Hepatocyte (in vitro differentiated cells): ENCODE measurements around the gene NXPH2. TPM values are rescaled to one million over a fixed set of nuclear protein-coding genes. Genes with fewer than 3 reads are reported as not detected.

ENCODE experiments used
- DNase-seq: peaks from one replicate; pipeline ENCODE4 v3.0.0-alpha.2; 2016; ENCODE audit warnings: low spot score
- H2AFZ ChIP-seq: fragments of 200-600 bp; sonication (generic); 2 replicates; pipeline ENCODE4 v1.6.0; 2016; ENCODE audit warnings: antibody characterized with exemption, mild to moderate bottlenecking
- H3K27ac ChIP-seq: fragments of 200-600 bp; sonication (generic); 2 replicates; pipeline ENCODE4 v1.5.1; 2016; ENCODE audit warnings: mild to moderate bottlenecking
- H3K27me3 ChIP-seq: fragments of 200-600 bp; sonication (generic); 2 replicates; pipeline ENCODE4 v1.6.1; 2016
- H3K36me3 ChIP-seq: fragments of 200-600 bp; sonication (generic); replicated peaks from 2 replicates; pipeline ENCODE4 v1.5.1; 2016; ENCODE audit warnings: low read depth; ENCODE audit not compliant: insufficient read depth
- H3K4me1 ChIP-seq: fragments of 200-600 bp; sonication (generic); 2 replicates; pipeline ENCODE4 v1.5.1; 2016; ENCODE audit warnings: mild to moderate bottlenecking, moderate library complexity; ENCODE audit not compliant: insufficient read depth
- H3K4me2 ChIP-seq: fragments of 200-600 bp; sonication (generic); 2 replicates; pipeline ENCODE4 v1.6.0; 2016
- H3K4me3 ChIP-seq: fragments of 200-600 bp; sonication (generic); 2 replicates; pipeline ENCODE4 v1.5.1; 2016; ENCODE audit warnings: mild to moderate bottlenecking
- H3K79me2 ChIP-seq: fragments of 200-600 bp; sonication (generic); 2 replicates; pipeline ENCODE4 v1.6.0; 2017; ENCODE audit warnings: mild to moderate bottlenecking
- H3K9me2 ChIP-seq: fragments of 200-600 bp; sonication (generic); replicated peaks from 2 replicates; pipeline ENCODE4 v1.6.0; 2017; ENCODE audit warnings: mild to moderate bottlenecking; ENCODE audit not compliant: insufficient read depth
- H3K9me3 ChIP-seq: fragments of 200-600 bp; sonication (generic); 2 replicates; pipeline ENCODE4 v1.5.1; 2016; ENCODE audit warnings: low read depth, mild to moderate bottlenecking
- H4K20me1 ChIP-seq: fragments of 200-600 bp; sonication (generic); 2 replicates; pipeline ENCODE4 v1.6.0; 2016; ENCODE audit warnings: mild to moderate bottlenecking; ENCODE audit not compliant: insufficient read depth, poor library complexity, severe bottlenecking
- CTCF ChIP-seq: fragments of 200-600 bp; sonication (generic); IDR thresholded peaks from 2 replicates; pipeline ENCODE4 v1.5.1; 2016; ENCODE audit warnings: antibody characterized with exemption, mild to moderate bottlenecking; ENCODE audit not compliant: poor library complexity
- EZH2 ChIP-seq: fragments of 200-600 bp; sonication (generic); IDR thresholded peaks from 2 replicates; pipeline ENCODE4 v1.6.1; 2016; ENCODE audit warnings: antibody characterized with exemption, mild to moderate bottlenecking, borderline replicate concordance
- EZH2phosphoT487 ChIP-seq: fragments of 200-600 bp; sonication (generic); IDR thresholded peaks from one replicate; pipeline ENCODE4 v1.6.1; 2018; ENCODE audit warnings: antibody characterized with exemption, mild to moderate bottlenecking, low read depth, moderate library complexity; ENCODE audit not compliant: unreplicated experiment, severe bottlenecking
- WGBS: methylation state at CpG from one replicate; pipeline ENCODE4 v1.1.6; 2016; ENCODE audit warnings: low lambda C conversion rate; ENCODE audit errors: missing lambda C conversion rate; 5-methylcytosine and 5-hydroxymethylcytosine counted together
- polyA plus RNA-seq: library from polyadenylated mRNA; unstranded; fragments of >200 nt; fragmentation: Nextera tagmentation; extraction: Ambion mirVana; gene quantifications from 2 replicates; pipeline ENCODE4 v1.2.1, GENCODE V29; 2016
- total RNA-seq: library from RNA; depleted of rRNA; stranded (reverse); fragments of >200 nt; gene quantifications from 2 replicates; pipeline ENCODE4 v1.2.3, GENCODE V29; 2014

Gene NXPH2
- total and polyA plus RNA-seq, 2 experiments from 2014 or later, result 1.5 to 6.3 TPM

- Histone ChIP-seq H3K9me3 (no peaks in the 10 kb centered on the region), H3K27ac (peak overlapping the region; percentile 15), H3K79me2 (no peaks in the 10 kb centered on the region), H3K36me3 (no peaks in the 10 kb centered on the region), H2AFZ (no peak overlapping the region), H3K27me3 (no peaks in the 10 kb centered on the region), H3K4me3 (no peak overlapping the region), H3K4me1 (no peaks in the 10 kb centered on the region), H3K4me2 (no peak overlapping the region), H4K20me1 (no peaks in the 10 kb centered on the region), H3K9me2 (no peaks in the 10 kb centered on the region)
- no peak for DNase-seq
- TF ChIP-seq CTCF, result no peak
- TF ChIP-seq EZH2, result no peak
- TF ChIP-seq EZH2phosphoT487, result no peak
Measured at GRCh38 chr2:138707392-138708074, 72.7 kb downstream of the NXPH2 start.

- H3K27me3 ChIP-seq, result no peaks in the 10 kb centered on the region
- H3K36me3 ChIP-seq, result no peaks in the 10 kb centered on the region
- H3K27ac ChIP-seq, result no peak overlapping the region
- no peak for TF ChIP-seq EZH2phosphoT487
- TF ChIP-seq EZH2, result no peak
- no peak for TF ChIP-seq CTCF
- H3K79me2 ChIP-seq, result no peaks in the 10 kb centered on the region
- H4K20me1 ChIP-seq, result no peaks in the 10 kb centered on the region
- no peaks in the 10 kb centered on the region for H3K9me2 ChIP-seq
- no peaks in the 10 kb centered on the region for H3K9me3 ChIP-seq
- H3K4me1 ChIP-seq, result no peaks in the 10 kb centered on the region
- no peak overlapping the region for H3K4me3 ChIP-seq
- no peak for DNase-seq
- no peak overlapping the region for H2AFZ ChIP-seq
- 87% methylated on average over 2 of the region's 2 CpGs for WGBS
- H3K4me2 ChIP-seq, result no peak overlapping the region
Measured at GRCh38 chr2:138703242-138703641, 76.9 kb downstream of the NXPH2 start.

GRCh38 chr2:138700716-138701115 lies 79.5 kb downstream of the NXPH2 start:
- Histone ChIP-seq H3K9me2 (no peaks in the 10 kb centered on the region), H3K79me2 (no peaks in the 10 kb centered on the region), H3K4me1 (no peaks in the 10 kb centered on the region), H3K9me3 (no peaks in the 10 kb centered on the region), H3K36me3 (no peaks in the 10 kb centered on the region), H3K27ac (no peak overlapping the region), H3K4me3 (no peak overlapping the region), H2AFZ (no peak overlapping the region), H3K27me3 (no peaks in the 10 kb centered on the region), H4K20me1 (no peaks in the 10 kb centered on the region), H3K4me2 (no peak overlapping the region)
- WGBS, result 86% methylated on average over 8 of the region's 8 CpGs
- DNase-seq, result no peak
- no peak for TF ChIP-seq CTCF
- no peak for TF ChIP-seq EZH2
- TF ChIP-seq EZH2phosphoT487, result no peak

- no peaks in the 10 kb centered on the region for H3K9me3 ChIP-seq
- no peaks in the 10 kb centered on the region for H3K9me2 ChIP-seq
- no peaks in the 10 kb centered on the region for H3K4me1 ChIP-seq
- H3K4me3 ChIP-seq, result no peak overlapping the region
- H3K27me3 ChIP-seq, result no peaks in the 10 kb centered on the region
- H2AFZ ChIP-seq, result no peak overlapping the region
- no peak overlapping the region for H3K27ac ChIP-seq
- TF ChIP-seq EZH2 (no peak), CTCF (no peak), EZH2phosphoT487 (no peak)
- WGBS, result 56% methylated on average over 8 of the region's 8 CpGs
- no peaks in the 10 kb centered on the region for H3K79me2 ChIP-seq
- DNase-seq, result no peak
- no peaks in the 10 kb centered on the region for H4K20me1 ChIP-seq
- H3K4me2 ChIP-seq, result no peak overlapping the region
- no peaks in the 10 kb centered on the region for H3K36me3 ChIP-seq
Measured at GRCh38 chr2:138699421-138699820, 80.8 kb downstream of the NXPH2 start.
